A549 (cell line): ENCODE data around the gene GNB1L.

Source experiments
- CHD2 ChIP-seq: fragments of 150-350 bp; IDR thresholded peaks from 2 replicates; pipeline ENCODE4 v1.6.1; 2014; ENCODE audit warnings: low read length; ENCODE audit not compliant: partially characterized antibody
- EP300 ChIP-seq, 2 experiments: fragments of >200 bp; sonication (Bioruptor Twin); formaldehyde crosslinking; IDR thresholded peaks; 2 replicates in 1 of 2; 3 replicates in 1 of 2; pipeline ENCODE4 v1.6.1; 2016 to 2017
- GATA3 ChIP-seq: IDR thresholded peaks from 2 replicates; pipeline ENCODE4 v1.6.1; 2012; ENCODE audit warnings: borderline replicate concordance
- HDAC2 ChIP-seq: fragments of 200-600 bp; sonication (generic); IDR thresholded peaks from 2 replicates; pipeline ENCODE4 v1.6.1; 2016
- HOXA7 ChIP-seq: fragments of 250-450 bp; sonication (Bioruptor Pico); IDR thresholded peaks from 2 replicates; pipeline ENCODE4 v1.5.0; 2020; ENCODE audit warnings: mild to moderate bottlenecking, moderate library complexity
- JUN ChIP-seq, 2 experiments: fragments of >200 bp; sonication (Bioruptor Twin); formaldehyde crosslinking; IDR thresholded peaks; 2 replicates in 1 of 2; 3 replicates in 1 of 2; pipeline ENCODE4 v1.6.1; 2016 to 2017
- POLR2A ChIP-seq: IDR thresholded peaks from 2 replicates; pipeline ENCODE4 v1.6.1; 2012; ENCODE audit warnings: mild to moderate bottlenecking, low read length
- ZFP36 ChIP-seq: fragments of 450-650 bp; IDR thresholded peaks from 2 replicates; pipeline ENCODE4 v1.6.1; 2014; ENCODE audit warnings: borderline replicate concordance; ENCODE audit not compliant: partially characterized antibody
- TF ChIP-seq, protein P1 (sequence below): fragments of >200 bp; sonication (Bioruptor Twin); formaldehyde crosslinking; IDR thresholded peaks from 3 replicates; pipeline ENCODE4 v1.5.1; 2016
- TF ChIP-seq, protein P2 (sequence below): fragments of 250-450 bp; sonication (Bioruptor Pico); IDR thresholded peaks from 2 replicates; pipeline ENCODE4 v1.5.0; 2021; ENCODE audit warnings: mild to moderate bottlenecking, moderate library complexity, borderline replicate concordance
- TF ChIP-seq, protein P3 (sequence below): IDR thresholded peaks from 2 replicates; pipeline ENCODE4 v1.6.1; 2012

DNA sequence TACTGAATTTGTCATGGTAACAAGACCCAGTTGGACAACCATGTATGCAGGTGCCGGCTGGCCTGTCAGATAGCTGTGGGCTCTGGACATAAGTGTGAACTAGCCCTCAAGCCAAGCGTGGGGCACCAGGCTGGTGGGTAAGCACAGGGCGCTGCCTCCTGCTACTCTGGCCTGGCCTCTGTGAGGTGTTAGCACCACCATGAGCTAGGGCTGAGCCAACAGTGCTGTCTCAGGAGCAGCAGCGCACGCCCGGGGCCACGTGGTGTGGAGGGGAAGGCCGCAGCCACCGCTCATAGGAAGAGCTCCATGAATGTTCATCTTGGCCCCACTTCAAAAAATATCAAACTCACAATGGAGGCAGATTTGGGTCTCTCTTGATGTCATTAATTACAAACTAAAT, 35.3 kb upstream of the GNB1L start:
- TF ChIP-seq, protein P1, sequence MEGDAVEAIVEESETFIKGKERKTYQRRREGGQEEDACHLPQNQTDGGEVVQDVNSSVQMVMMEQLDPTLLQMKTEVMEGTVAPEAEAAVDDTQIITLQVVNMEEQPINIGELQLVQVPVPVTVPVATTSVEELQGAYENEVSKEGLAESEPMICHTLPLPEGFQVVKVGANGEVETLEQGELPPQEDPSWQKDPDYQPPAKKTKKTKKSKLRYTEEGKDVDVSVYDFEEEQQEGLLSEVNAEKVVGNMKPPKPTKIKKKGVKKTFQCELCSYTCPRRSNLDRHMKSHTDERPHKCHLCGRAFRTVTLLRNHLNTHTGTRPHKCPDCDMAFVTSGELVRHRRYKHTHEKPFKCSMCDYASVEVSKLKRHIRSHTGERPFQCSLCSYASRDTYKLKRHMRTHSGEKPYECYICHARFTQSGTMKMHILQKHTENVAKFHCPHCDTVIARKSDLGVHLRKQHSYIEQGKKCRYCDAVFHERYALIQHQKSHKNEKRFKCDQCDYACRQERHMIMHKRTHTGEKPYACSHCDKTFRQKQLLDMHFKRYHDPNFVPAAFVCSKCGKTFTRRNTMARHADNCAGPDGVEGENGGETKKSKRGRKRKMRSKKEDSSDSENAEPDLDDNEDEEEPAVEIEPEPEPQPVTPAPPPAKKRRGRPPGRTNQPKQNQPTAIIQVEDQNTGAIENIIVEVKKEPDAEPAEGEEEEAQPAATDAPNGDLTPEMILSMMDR, result no peak
- TF ChIP-seq HOXA7 (CRISPR knock-in tag) (no peak), EP300 (IDR thresholded peaks at IDR 0.05) (no peak), POLR2A (no peak), HDAC2 (no peak), GATA3 (no peak), CHD2 (no peak), ZFP36 (no peak), JUN (IDR thresholded peaks at IDR 0.05) (no peak)
- TF ChIP-seq, protein P2, sequence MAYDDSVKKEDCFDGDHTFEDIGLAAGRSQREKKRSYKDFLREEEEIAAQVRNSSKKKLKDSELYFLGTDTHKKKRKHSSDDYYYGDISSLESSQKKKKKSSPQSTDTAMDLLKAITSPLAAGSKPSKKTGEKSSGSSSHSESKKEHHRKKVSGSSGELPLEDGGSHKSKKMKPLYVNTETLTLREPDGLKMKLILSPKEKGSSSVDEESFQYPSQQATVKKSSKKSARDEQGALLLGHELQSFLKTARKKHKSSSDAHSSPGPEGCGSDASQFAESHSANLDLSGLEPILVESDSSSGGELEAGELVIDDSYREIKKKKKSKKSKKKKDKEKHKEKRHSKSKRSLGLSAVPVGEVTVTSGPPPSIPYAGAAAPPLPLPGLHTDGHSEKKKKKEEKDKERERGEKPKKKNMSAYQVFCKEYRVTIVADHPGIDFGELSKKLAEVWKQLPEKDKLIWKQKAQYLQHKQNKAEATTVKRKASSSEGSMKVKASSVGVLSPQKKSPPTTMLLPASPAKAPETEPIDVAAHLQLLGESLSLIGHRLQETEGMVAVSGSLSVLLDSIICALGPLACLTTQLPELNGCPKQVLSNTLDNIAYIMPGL, result no peak
- TF ChIP-seq, protein P3, sequence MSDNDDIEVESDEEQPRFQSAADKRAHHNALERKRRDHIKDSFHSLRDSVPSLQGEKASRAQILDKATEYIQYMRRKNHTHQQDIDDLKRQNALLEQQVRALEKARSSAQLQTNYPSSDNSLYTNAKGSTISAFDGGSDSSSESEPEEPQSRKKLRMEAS, result no peak
